ENCODE data around the gene RHOU.

GRCh38 chr1:228743405-228743804 lies 8.1 kb downstream of the RHOU start:
- TF ChIP-seq GATA2 (IDR thresholded peaks at IDR 0.05; ENCODE audit: low read depth, low read length) (no peak), GATA3 (IDR thresholded peaks at IDR 0.05; ENCODE audit: low read depth, low read length) (no peak)

Measured in SH-SY5Y (cell line).